GM23338 (cell line): ENCODE measurements around the gene CELA3A.

Source experiments
- CTCF ChIP-seq, 2 experiments: fragments of 200-600 bp in 1 of 2; sonication (generic) in 1 of 2; conservative IDR thresholded peaks; 2 replicates each; pipeline versions ENCODE4 v1.5.1 to v1.6.1; 2016 to 2017; ENCODE audit warnings: antibody characterized with exemption in 2 of 2, low read depth in 2 of 2, mild to moderate bottlenecking in 2 of 2, moderate library complexity in 1 of 2
- EZH2phosphoT487 ChIP-seq: fragments of 200-600 bp; sonication (generic); IDR thresholded peaks from one replicate; pipeline ENCODE4 v1.8.1; 2018; ENCODE audit warnings: antibody characterized with exemption; ENCODE audit not compliant: unreplicated experiment
- NANOG ChIP-seq: IDR thresholded peaks from 2 replicates; pipeline ENCODE4 v1.6.1; 2016; ENCODE audit warnings: antibody characterized with exemption, borderline replicate concordance
- POLR2AphosphoS5 ChIP-seq: IDR thresholded peaks from 2 replicates; pipeline ENCODE4 v1.6.1; 2016; ENCODE audit warnings: antibody characterized with exemption, low read depth
- REST ChIP-seq: IDR thresholded peaks from one replicate; pipeline ENCODE4 v1.6.1; 2018; ENCODE audit warnings: antibody characterized with exemption; ENCODE audit not compliant: unreplicated experiment

- TF ChIP-seq CTCF (conservative IDR thresholded peaks at IDR 0.05; ENCODE audit: low read depth in 2 of 2) (peak; percentile 93 to 99), POLR2AphosphoS5 (no peak), EZH2phosphoT487 (no peak), NANOG (no peak), REST (no peak)
Observed at GRCh38 chr1:21963477-21964217, 37.8 kb upstream of the CELA3A start.
